Measurements from ENCODE around the gene YPEL5. TPM values are rescaled to one million over a fixed set of nuclear protein-coding genes. Genes with fewer than 3 reads are reported as not detected.
"Not testable (repeated sequence)": the region's sequence is repeated elsewhere in the genome, so short reads cannot be mapped to it uniquely, and the experiment has no call there.

Gene YPEL5
- 70.7 to 149 TPM (median 126 TPM) in 3 replicates for polyA plus RNA-seq
- 64.9 TPM for polyA plus RNA-seq (2011; ENCODE audit: low read depth)
- 101 and 134 TPM in 2 replicates for polyA plus RNA-seq (2011; cell fraction: cytosol; rRNA removed)
- polyA plus RNA-seq (2011; cell fraction: nucleus; rRNA removed): 118 and 123 TPM in 2 replicates
- polyA plus RNA-seq (2012; ENCODE audit: low replicate concordance): 61.5 and 163 TPM in 2 replicates
- polyA minus RNA-seq: 33.9 to 127 TPM (median 83.5 TPM) in 3 replicates
- 47.6 TPM for polyA minus RNA-seq (2011; cell fraction: cytosol; rRNA and poly(A)+ RNA removed)
- polyA minus RNA-seq (2011; cell fraction: nucleus; rRNA and poly(A)+ RNA removed): 74.0 and 123 TPM in 2 replicates

DNA sequence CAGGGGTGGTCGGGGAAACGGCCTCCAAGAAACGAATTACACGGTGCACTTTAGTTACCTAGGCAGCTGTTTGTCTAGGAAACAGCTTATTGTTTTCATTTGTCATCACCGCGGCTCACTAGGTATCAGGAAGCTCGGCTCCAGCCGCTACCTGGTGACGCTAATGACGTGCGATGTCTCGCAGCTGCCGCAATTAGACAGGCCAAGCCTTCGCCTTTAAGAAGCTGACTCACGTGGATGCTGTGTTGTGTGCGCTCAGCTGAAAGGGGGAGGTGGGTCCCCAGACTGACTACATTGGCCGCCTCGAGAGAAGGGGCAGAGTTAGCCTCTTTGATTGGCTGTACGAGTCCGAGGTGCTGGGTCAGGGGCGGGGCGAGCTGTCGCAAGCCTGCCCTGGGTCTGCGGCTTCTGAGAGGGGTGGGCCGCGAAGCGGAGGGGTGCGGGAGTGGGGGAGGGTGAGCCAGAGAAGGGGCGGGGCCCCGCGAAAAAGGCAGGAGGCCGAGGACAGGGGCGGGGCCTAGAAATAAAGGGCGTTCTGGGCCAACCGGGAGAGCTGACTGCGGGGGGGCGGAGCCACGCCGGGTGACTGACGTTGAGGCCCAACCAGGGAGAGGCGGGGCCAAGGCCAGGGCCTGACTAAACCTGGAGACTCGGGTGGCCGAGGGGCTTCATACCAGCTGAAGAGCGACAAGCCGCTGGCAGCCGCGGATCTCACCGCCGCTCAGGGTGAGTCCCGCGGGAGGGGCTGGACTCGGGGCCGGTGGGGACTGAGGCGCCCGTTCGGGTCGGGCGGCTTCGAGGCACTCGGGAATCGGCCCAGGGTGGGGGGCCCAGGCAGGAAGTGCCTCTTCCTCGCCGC, at the start of gene YPEL5:
TSS of gene YPEL5 (plus strand) at position 671 of the 859 bp plus-strand sequence. CDS start 9,645 bp downstream, outside the sequence.
- H3K27ac ChIP-seq (ENCODE audit: control insufficient read depth, insufficient read depth, low read length): peak within 1 kb of the TSS; percentile 98
- DNase-seq (ENCODE audit: low read depth, low spot score) (peak; percentile 99), FAIRE-seq (peak; percentile 69)
- peaks cover 10% of the 10 kb centered on the region for H3K79me2 ChIP-seq (ENCODE audit: control insufficient read depth, insufficient read depth, low read length)
- H2AFZ ChIP-seq (ENCODE audit: control insufficient read depth, low read length): peak within 1 kb of the TSS; percentile 91
- H3K4me1 ChIP-seq (ENCODE audit: control insufficient read depth, extremely low read depth, insufficient read depth, low read length): peaks cover 32% of the 10 kb centered on the region
- H4K20me1 ChIP-seq (ENCODE audit: control insufficient read depth, extremely low read depth, insufficient read depth, low read length): peaks cover 11% of the 10 kb centered on the region
- peak within 1 kb of the TSS; percentile 97 for H3K9ac ChIP-seq (ENCODE audit: control insufficient read depth, extremely low read depth, insufficient read depth, low read length)
- H3K36me3 ChIP-seq (ENCODE audit: control insufficient read depth in 2 of 2, extremely low read depth in 1 of 2, insufficient read depth in 2 of 2, low read length in 2 of 2): peaks cover 0 to 4% of the 10 kb centered on the region in 2 experiments
- no peaks in the 10 kb centered on the region for H3K9me3 ChIP-seq (ENCODE audit: control insufficient read depth, low read depth, low read length)
- H3K27me3 ChIP-seq (ENCODE audit: control insufficient read depth, extremely low read depth, insufficient read depth, low read length): no peaks in the 10 kb centered on the region
- dilution Hi-C loops (cut with MboI; ENCODE audit: extremely low pct_ligation_motif_present, low sequenced_read_pairs): no loop called here
- peak within 1 kb of the TSS; percentile 85 to 94 (median 88) for H3K4me3 ChIP-seq (ENCODE audit: control insufficient read depth in 2 of 3, extremely low read depth in 1 of 3, insufficient read depth in 2 of 3, low read depth in 1 of 3, low read length in 3 of 3)
- H3K9me1 ChIP-seq (ENCODE audit: control insufficient read depth, extremely low read depth, insufficient read depth, low read length): no peaks in the 10 kb centered on the region
- no peak for TF ChIP-seq EZH2 (IDR thresholded peaks at IDR 0.05; ENCODE audit: low read length)
- TF ChIP-seq, protein P1, sequence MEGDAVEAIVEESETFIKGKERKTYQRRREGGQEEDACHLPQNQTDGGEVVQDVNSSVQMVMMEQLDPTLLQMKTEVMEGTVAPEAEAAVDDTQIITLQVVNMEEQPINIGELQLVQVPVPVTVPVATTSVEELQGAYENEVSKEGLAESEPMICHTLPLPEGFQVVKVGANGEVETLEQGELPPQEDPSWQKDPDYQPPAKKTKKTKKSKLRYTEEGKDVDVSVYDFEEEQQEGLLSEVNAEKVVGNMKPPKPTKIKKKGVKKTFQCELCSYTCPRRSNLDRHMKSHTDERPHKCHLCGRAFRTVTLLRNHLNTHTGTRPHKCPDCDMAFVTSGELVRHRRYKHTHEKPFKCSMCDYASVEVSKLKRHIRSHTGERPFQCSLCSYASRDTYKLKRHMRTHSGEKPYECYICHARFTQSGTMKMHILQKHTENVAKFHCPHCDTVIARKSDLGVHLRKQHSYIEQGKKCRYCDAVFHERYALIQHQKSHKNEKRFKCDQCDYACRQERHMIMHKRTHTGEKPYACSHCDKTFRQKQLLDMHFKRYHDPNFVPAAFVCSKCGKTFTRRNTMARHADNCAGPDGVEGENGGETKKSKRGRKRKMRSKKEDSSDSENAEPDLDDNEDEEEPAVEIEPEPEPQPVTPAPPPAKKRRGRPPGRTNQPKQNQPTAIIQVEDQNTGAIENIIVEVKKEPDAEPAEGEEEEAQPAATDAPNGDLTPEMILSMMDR (optimal IDR thresholded peaks at IDR 0.05 in 1 of 3, IDR thresholded peaks at IDR 0.05 in 1 of 3, conservative IDR thresholded peaks at IDR 0.05 in 1 of 3; ENCODE audit: extremely low read depth in 1 of 3, insufficient read depth in 2 of 3, low read length in 3 of 3): no peak
- peak within 1 kb of the TSS; percentile 99 for H3K4me2 ChIP-seq (ENCODE audit: control insufficient read depth, extremely low read depth, insufficient read depth, low read depth, low read length)

DNA sequence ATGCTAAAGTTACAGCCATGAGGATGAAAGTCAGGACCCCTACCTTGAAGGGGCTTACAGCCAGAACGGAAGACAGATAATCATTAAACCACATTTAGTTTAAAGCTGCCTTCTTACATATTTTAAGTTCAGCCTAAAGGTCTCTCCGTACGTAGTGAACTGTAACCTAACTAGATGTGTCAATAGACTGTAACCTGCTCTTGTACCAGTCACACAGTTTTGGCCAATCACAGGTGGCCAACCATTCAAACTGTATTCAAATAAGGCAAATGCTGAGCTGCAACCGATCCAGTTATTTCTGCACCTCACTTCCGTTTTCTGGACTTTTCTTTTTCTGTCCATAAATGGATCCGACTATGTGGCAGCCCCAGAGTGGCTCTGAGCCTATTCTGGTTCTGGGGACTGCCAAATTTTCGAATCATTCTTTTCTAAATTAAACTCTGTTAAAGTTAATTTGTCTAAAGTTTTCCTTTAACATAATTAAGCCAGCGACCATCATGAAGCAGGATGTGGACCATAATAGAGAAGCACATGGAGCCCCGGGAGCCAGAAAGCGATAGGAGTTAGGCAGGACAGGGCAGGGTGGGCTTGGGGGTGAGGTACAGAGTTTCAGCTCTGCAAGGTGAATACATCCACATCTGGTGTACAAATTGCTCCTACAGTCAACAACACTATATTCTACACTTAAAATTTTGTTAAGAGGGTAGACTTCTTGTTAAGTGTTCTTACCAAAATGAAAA, 48.4 kb upstream of the YPEL5 start:
- FAIRE-seq (no peak), DNase-seq (ENCODE audit: low read depth, low spot score) (no peak)
- no peaks in the 10 kb centered on the region for H3K79me2 ChIP-seq (ENCODE audit: control insufficient read depth, insufficient read depth, low read length)
- no peak overlapping the region for H3K27ac ChIP-seq (ENCODE audit: control insufficient read depth, insufficient read depth, low read length)
- no peak overlapping the region for H3K4me3 ChIP-seq (ENCODE audit: control insufficient read depth in 2 of 3, extremely low read depth in 1 of 3, insufficient read depth in 2 of 3, low read depth in 1 of 3, low read length in 3 of 3)
- no peaks in the 10 kb centered on the region for H3K9me3 ChIP-seq (ENCODE audit: control insufficient read depth, low read depth, low read length)
- H3K27me3 ChIP-seq (ENCODE audit: control insufficient read depth, extremely low read depth, insufficient read depth, low read length): peaks cover 30% of the 10 kb centered on the region
- no peak overlapping the region for H3K9ac ChIP-seq (ENCODE audit: control insufficient read depth, extremely low read depth, insufficient read depth, low read length)
- H3K36me3 ChIP-seq (ENCODE audit: control insufficient read depth in 2 of 2, extremely low read depth in 1 of 2, insufficient read depth in 2 of 2, low read length in 2 of 2): no peaks in the 10 kb centered on the region
- H4K20me1 ChIP-seq (ENCODE audit: control insufficient read depth, extremely low read depth, insufficient read depth, low read length): no peaks in the 10 kb centered on the region
- no peak for TF ChIP-seq EZH2 (IDR thresholded peaks at IDR 0.05; ENCODE audit: low read length)
- TF ChIP-seq, protein P1 (optimal IDR thresholded peaks at IDR 0.05 in 1 of 3, IDR thresholded peaks at IDR 0.05 in 1 of 3, conservative IDR thresholded peaks at IDR 0.05 in 1 of 3; ENCODE audit: extremely low read depth in 1 of 3, insufficient read depth in 2 of 3, low read length in 3 of 3): no peak
- no peaks in the 10 kb centered on the region for H3K4me1 ChIP-seq (ENCODE audit: control insufficient read depth, extremely low read depth, insufficient read depth, low read length)
- dilution Hi-C loops (cut with MboI; ENCODE audit: extremely low pct_ligation_motif_present, low sequenced_read_pairs): no loop called here
- H3K9me1 ChIP-seq (ENCODE audit: control insufficient read depth, extremely low read depth, insufficient read depth, low read length): no peaks in the 10 kb centered on the region
- no peak overlapping the region for H3K4me2 ChIP-seq (ENCODE audit: control insufficient read depth, extremely low read depth, insufficient read depth, low read depth, low read length)
- H2AFZ ChIP-seq (ENCODE audit: control insufficient read depth, low read length): no peak overlapping the region

DNA sequence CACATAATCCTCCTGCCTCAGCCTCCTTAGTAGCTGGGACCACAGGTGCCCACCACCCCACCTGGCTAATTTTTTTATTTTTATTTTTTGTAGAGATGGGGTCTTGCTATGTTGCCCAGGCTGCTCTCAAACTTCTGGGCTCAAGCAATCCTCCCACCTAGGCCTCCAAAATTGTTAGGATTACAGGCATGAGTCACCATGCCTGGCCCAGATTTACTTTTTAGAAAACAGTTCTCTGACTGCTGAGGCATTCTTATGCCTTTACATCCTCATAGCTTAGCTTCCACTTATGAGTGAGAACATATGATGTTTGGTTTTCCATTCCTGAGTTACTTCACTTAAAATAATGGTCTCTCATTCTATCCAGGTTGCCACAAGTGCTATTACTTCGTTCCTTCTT, 47.4 kb upstream of the YPEL5 start:
- H3K27me3 ChIP-seq (ENCODE audit: control insufficient read depth, extremely low read depth, insufficient read depth, low read length): peaks cover 33% of the 10 kb centered on the region
- DNase-seq (ENCODE audit: low read depth, low spot score); FAIRE-seq; H3K79me2 ChIP-seq (ENCODE audit: control insufficient read depth, insufficient read depth, low read length); H3K4me3 ChIP-seq (ENCODE audit: control insufficient read depth in 2 of 3, extremely low read depth in 1 of 3, insufficient read depth in 2 of 3, low read depth in 1 of 3, low read length in 3 of 3); H3K9me1 ChIP-seq (ENCODE audit: control insufficient read depth, extremely low read depth, insufficient read depth, low read length); H3K4me2 ChIP-seq (ENCODE audit: control insufficient read depth, extremely low read depth, insufficient read depth, low read depth, low read length); H2AFZ ChIP-seq (ENCODE audit: control insufficient read depth, low read length); H3K9me3 ChIP-seq (ENCODE audit: control insufficient read depth, low read depth, low read length); H3K36me3 ChIP-seq (ENCODE audit: control insufficient read depth in 2 of 2, extremely low read depth in 1 of 2, insufficient read depth in 2 of 2, low read length in 2 of 2); H3K9ac ChIP-seq (ENCODE audit: control insufficient read depth, extremely low read depth, insufficient read depth, low read length); H3K4me1 ChIP-seq (ENCODE audit: control insufficient read depth, extremely low read depth, insufficient read depth, low read length); dilution Hi-C loops (cut with MboI; ENCODE audit: extremely low pct_ligation_motif_present, low sequenced_read_pairs); H4K20me1 ChIP-seq (ENCODE audit: control insufficient read depth, extremely low read depth, insufficient read depth, low read length); H3K27ac ChIP-seq (ENCODE audit: control insufficient read depth, insufficient read depth, low read length): not testable (repeated sequence)

All from keratinocyte (primary cell).